SU-DHL-6 (cell line): ENCODE data around the gene MTREX.

ENCODE experiments used
- EZH2phosphoT487 ChIP-seq: fragments of 200-600 bp; sonication (generic), shearing (Covaris generic); conservative IDR thresholded peaks from 2 replicates; pipeline ENCODE4 v1.6.1; 2018; ENCODE audit warnings: mild to moderate bottlenecking, antibody characterized with exemption, low read length, moderate library complexity, mixed read lengths
- TF ChIP-seq, protein P1 (sequence below): fragments of 200-600 bp; sonication (generic); IDR thresholded peaks from one replicate; pipeline ENCODE4 v1.5.1; 2017; ENCODE audit warnings: antibody characterized with exemption, mild to moderate bottlenecking, low read length, moderate library complexity; ENCODE audit not compliant: insufficient read depth, poor library complexity, severe bottlenecking

DNA sequence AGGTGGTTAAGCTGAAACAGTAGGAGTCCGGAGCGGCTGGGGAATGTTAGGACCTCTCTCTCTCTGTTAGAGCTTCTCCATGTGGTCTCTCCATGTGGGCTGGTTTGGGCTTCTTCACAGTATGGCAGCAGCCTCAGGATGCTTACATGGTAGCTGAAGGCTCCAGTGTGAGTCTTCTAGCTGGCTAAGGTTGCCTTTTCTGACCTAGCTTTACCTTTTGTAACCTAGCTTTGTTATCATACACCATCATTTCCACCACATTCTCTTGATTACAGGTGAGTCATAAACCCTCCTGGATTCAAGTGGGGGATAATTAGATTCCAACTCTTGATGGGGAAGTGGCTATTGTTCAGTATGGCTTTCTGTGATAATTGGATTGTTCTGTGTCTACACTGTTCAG is 98.5 kb downstream of the MTREX start:
- TF ChIP-seq, protein P1, sequence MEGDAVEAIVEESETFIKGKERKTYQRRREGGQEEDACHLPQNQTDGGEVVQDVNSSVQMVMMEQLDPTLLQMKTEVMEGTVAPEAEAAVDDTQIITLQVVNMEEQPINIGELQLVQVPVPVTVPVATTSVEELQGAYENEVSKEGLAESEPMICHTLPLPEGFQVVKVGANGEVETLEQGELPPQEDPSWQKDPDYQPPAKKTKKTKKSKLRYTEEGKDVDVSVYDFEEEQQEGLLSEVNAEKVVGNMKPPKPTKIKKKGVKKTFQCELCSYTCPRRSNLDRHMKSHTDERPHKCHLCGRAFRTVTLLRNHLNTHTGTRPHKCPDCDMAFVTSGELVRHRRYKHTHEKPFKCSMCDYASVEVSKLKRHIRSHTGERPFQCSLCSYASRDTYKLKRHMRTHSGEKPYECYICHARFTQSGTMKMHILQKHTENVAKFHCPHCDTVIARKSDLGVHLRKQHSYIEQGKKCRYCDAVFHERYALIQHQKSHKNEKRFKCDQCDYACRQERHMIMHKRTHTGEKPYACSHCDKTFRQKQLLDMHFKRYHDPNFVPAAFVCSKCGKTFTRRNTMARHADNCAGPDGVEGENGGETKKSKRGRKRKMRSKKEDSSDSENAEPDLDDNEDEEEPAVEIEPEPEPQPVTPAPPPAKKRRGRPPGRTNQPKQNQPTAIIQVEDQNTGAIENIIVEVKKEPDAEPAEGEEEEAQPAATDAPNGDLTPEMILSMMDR, result no peak
- TF ChIP-seq EZH2phosphoT487, result no peak
